ENCODE results near the gene ART3. TPM values are rescaled to one million over a fixed set of nuclear protein-coding genes. Genes with fewer than 3 reads are reported as not detected.

Gene ART3
- total RNA-seq, 4 donors from 2014 or later, result 2.9 to 44.4 (median 20.6) TPM

GRCh38 chr4:76087007-76087769, 12.7 kb downstream of the ART3 start:
- no peaks in the 10 kb centered on the region for H3K27me3 ChIP-seq
- no peaks in the 10 kb centered on the region for H3K9me3 ChIP-seq
- no peaks in the 10 kb centered on the region for H3K36me3 ChIP-seq
- peak overlapping the region in 1 of 4 donors; percentile 26 for H3K4me3 ChIP-seq
- DNase-seq (ENCODE audit: low spot score in 2 of 2), result peak in 1 of 2 donors; percentile 39
- peaks cover 0 to 25% (median 6%) of the 10 kb centered on the region in 4 donors for H3K4me1 ChIP-seq
- TF ChIP-seq EP300 (IDR thresholded peaks at IDR 0.05) (peak in 1 of 2 donors; percentile 52), CTCF (IDR thresholded peaks at IDR 0.05) (peak; percentile 26 to 61 (median 40)), POLR2A (IDR thresholded peaks at IDR 0.05) (no peak)
- H3K27ac ChIP-seq, result peak overlapping the region; percentile 26 to 79 (median 39)
- WGBS, 2 donors, result 15 to 19% methylated on average over 13 of the region's 13 CpGs

- no peaks in the 10 kb centered on the region for H3K9me3 ChIP-seq
- WGBS, 2 donors, result 84 to 87% methylated on average over 2 of the region's 2 CpGs
These were observed 14.2 kb downstream of the ART3 start for GRCh38 chr4:76088719-76089118.

GRCh38 chr4:76090241-76090691, 15.8 kb downstream of the ART3 start:
- Histone ChIP-seq H3K27ac (peak overlapping the region in 3 of 4 donors; percentile 50 to 74 (median 67)), H3K27me3 (no peaks in the 10 kb centered on the region), H3K36me3 (no peaks in the 10 kb centered on the region), H3K9me3 (no peaks in the 10 kb centered on the region), H3K4me3 (no peak overlapping the region), H3K4me1 (peaks cover 0 to 25% (median 6%) of the 10 kb centered on the region in 4 donors)
- 37 to 38% methylated on average over 7 of the region's 7 CpGs for WGBS, 2 donors
- DNase-seq (ENCODE audit: low spot score in 2 of 2), result peak in 1 of 2 donors; percentile 48
- TF ChIP-seq EP300 (IDR thresholded peaks at IDR 0.05) (peak in 1 of 2 donors; percentile 69), CTCF (IDR thresholded peaks at IDR 0.05) (no peak)

More at GRCh38 chr4:76088719-76089118, 14.2 kb downstream of the ART3 start:
- Histone ChIP-seq H3K27me3 (no peaks in the 10 kb centered on the region), H3K4me1 (peaks cover 0 to 25% (median 6%) of the 10 kb centered on the region in 4 donors), H3K4me3 (no peak overlapping the region), H3K36me3 (no peaks in the 10 kb centered on the region), H3K27ac (peak overlapping the region in 1 of 4 donors; percentile 74)
- TF ChIP-seq EP300 (IDR thresholded peaks at IDR 0.05) (no peak), CTCF (IDR thresholded peaks at IDR 0.05) (no peak), POLR2A (IDR thresholded peaks at IDR 0.05) (no peak)
- no peak for DNase-seq (ENCODE audit: low spot score in 2 of 2)

GRCh38 chr4:76091052-76091451, 16.5 kb downstream of the ART3 start:
- 73 to 81% methylated on average over 2 of the region's 2 CpGs for WGBS, 2 donors
- Histone ChIP-seq H3K27me3 (no peaks in the 10 kb centered on the region), H3K4me1 (peaks cover 0 to 25% (median 6%) of the 10 kb centered on the region in 4 donors), H3K4me3 (no peak overlapping the region), H3K27ac (peak overlapping the region in 1 of 4 donors; percentile 74), H3K36me3 (no peaks in the 10 kb centered on the region), H3K9me3 (no peaks in the 10 kb centered on the region)
- no peak for DNase-seq (ENCODE audit: low spot score in 2 of 2)
- no peak for TF ChIP-seq POLR2A (IDR thresholded peaks at IDR 0.05)
- no peak for TF ChIP-seq CTCF (IDR thresholded peaks at IDR 0.05)
- no peak for TF ChIP-seq EP300 (IDR thresholded peaks at IDR 0.05)

- no peak for TF ChIP-seq EP300 (IDR thresholded peaks at IDR 0.05)
- no peak for TF ChIP-seq CTCF (IDR thresholded peaks at IDR 0.05)
- no peak for TF ChIP-seq POLR2A (IDR thresholded peaks at IDR 0.05)
These were observed 21.1 kb downstream of the ART3 start for GRCh38 chr4:76095568-76095967.

More at GRCh38 chr4:76095568-76095967, 21.1 kb downstream of the ART3 start:
- Histone ChIP-seq H3K9me3 (no peaks in the 10 kb centered on the region), H3K36me3 (no peaks in the 10 kb centered on the region), H3K27me3 (no peaks in the 10 kb centered on the region), H3K4me3 (no peak overlapping the region), H3K4me1 (peaks cover 0 to 6% (median 2%) of the 10 kb centered on the region in 4 donors), H3K27ac (no peak overlapping the region)
- no peak for DNase-seq (ENCODE audit: low spot score in 2 of 2)

All from tibial nerve (tissue), 4 donors.